SK-N-SH (cell line): ENCODE data around the gene LENG1. TPM values are rescaled to one million over a fixed set of nuclear protein-coding genes. Genes with fewer than 3 reads are reported as not detected.

ENCODE experiments used
- CTCF ChIA-PET: fragments of 300-600, 350-600 bp; formaldehyde crosslinking; extraction: SDS; loops from one replicate; lab custom pipeline; 2021; lab: Yijun Ruan, JAX
- POLR2A ChIA-PET: fragments of 350-600 bp; sonication (Branson Sonifier 250); formaldehyde crosslinking; extraction: SDS; loops from one replicate; lab custom pipeline; 2020; ENCODE audit warnings: antibody characterized with exemption, inconsistent platforms; lab: Yijun Ruan, JAX
- DNase-seq: peaks from one replicate; pipeline ENCODE4 v3.0.0; 2012
- H2AFZ ChIP-seq: fragments of 200-600 bp; sonication (generic); 2 replicates; pipeline ENCODE4 v1.8.1; 2016; ENCODE audit warnings: antibody characterized with exemption, mild to moderate bottlenecking, low read depth
- H3F3A ChIP-seq: fragments of 200-600 bp; sonication (generic); replicated peaks from 2 replicates; pipeline ENCODE3; 2016; ENCODE audit warnings: antibody characterized with exemption, mild to moderate bottlenecking; ENCODE audit not compliant: insufficient read depth
- H3K27ac ChIP-seq, 2 experiments: fragments of 200-500 bp in 1 of 2; fragments of 200-600 bp in 1 of 2; sonication (Bioruptor generic) in 1 of 2; sonication (generic), shearing (Covaris generic) in 1 of 2; 2 replicates each; pipeline versions ENCODE4 v1.5.1 to v1.6.1; 2014 to 2016; ENCODE audit warnings: low read depth in 2 of 2, inconsistent platforms in 1 of 2, low read length in 1 of 2, mild to moderate bottlenecking in 1 of 2, mixed read lengths in 1 of 2
- H3K27me3 ChIP-seq: fragments of 200-600 bp; sonication (generic), shearing (Covaris generic); 2 replicates; pipeline ENCODE4 v1.6.1; 2016; ENCODE audit warnings: mixed run types; ENCODE audit not compliant: insufficient read depth
- H3K36me3 ChIP-seq, 2 experiments: fragments of 200-500 bp in 1 of 2; fragments of 200-600 bp in 1 of 2; sonication (Bioruptor generic) in 1 of 2; sonication (generic) in 1 of 2; replicated peaks in 1 of 2; 2 replicates each; pipeline versions ENCODE3 to v1.5.1; 2014 to 2016; ENCODE audit warnings: low read length in 1 of 2, mild to moderate bottlenecking in 1 of 2; ENCODE audit not compliant: insufficient read depth in 2 of 2, control insufficient read depth in 1 of 2
- H3K4me1 ChIP-seq, 2 experiments: fragments of 200-500 bp in 1 of 2; fragments of 200-600 bp in 1 of 2; sonication (Bioruptor generic) in 1 of 2; sonication (generic), shearing (Covaris generic) in 1 of 2; 2 replicates each; pipeline versions ENCODE4 v1.5.1 to v1.6.1; 2014 to 2016; ENCODE audit warnings: low read depth in 1 of 2, low read length in 1 of 2, mixed run types in 1 of 2; ENCODE audit not compliant: insufficient read depth in 2 of 2, control insufficient read depth in 1 of 2
- H3K4me2 ChIP-seq: fragments of 200-600 bp; sonication (generic), shearing (Covaris generic); 2 replicates; pipeline ENCODE4 v1.6.1; 2017; ENCODE audit warnings: mixed run types
- H3K4me3 ChIP-seq, 2 experiments: fragments of 200-500 bp in 1 of 2; fragments of 200-600 bp in 1 of 2; sonication (Bioruptor generic) in 1 of 2; sonication (generic), shearing (Covaris generic) in 1 of 2; 2 replicates each; pipeline versions ENCODE4 v1.5.1 to v1.8.1; 2014 to 2016; ENCODE audit warnings: low read depth in 2 of 2, inconsistent platforms in 1 of 2, low read length in 1 of 2, mild to moderate bottlenecking in 1 of 2, mixed read lengths in 1 of 2, moderate library complexity in 1 of 2
- H3K79me2 ChIP-seq: fragments of 200-600 bp; sonication (generic); 2 replicates; pipeline ENCODE4 v1.8.1; 2017; ENCODE audit warnings: mild to moderate bottlenecking; ENCODE audit not compliant: insufficient read depth
- H3K9ac ChIP-seq: fragments of 200-600 bp; sonication (generic); 2 replicates; pipeline ENCODE4 v1.6.1; 2017; ENCODE audit warnings: mixed run types
- H3K9me2 ChIP-seq: fragments of 200-600 bp; sonication (generic); 2 replicates; pipeline ENCODE4 v1.6.1; 2017; ENCODE audit warnings: mixed run types
- H3K9me3 ChIP-seq: fragments of 200-600 bp; sonication (generic); 2 replicates; pipeline ENCODE4 v1.6.1; 2017; ENCODE audit warnings: mixed run types, mild to moderate bottlenecking, moderate library complexity
- H4K20me1 ChIP-seq: fragments of 200-600 bp; sonication (generic); 2 replicates; pipeline ENCODE4 v1.6.1; 2017; ENCODE audit warnings: mild to moderate bottlenecking, mixed run types; ENCODE audit not compliant: insufficient read depth
- EP300 ChIP-seq, 2 experiments: IDR thresholded peaks; 2 replicates each; pipeline versions ENCODE4 v1.4.0 to v1.6.1; 2012; ENCODE audit warnings: borderline replicate concordance in 1 of 2, low read depth in 1 of 2, low read length in 1 of 2
- JUND ChIP-seq: IDR thresholded peaks from 2 replicates; pipeline ENCODE4 v1.4.0; 2012
- POLR2AphosphoS5 ChIP-seq: IDR thresholded peaks from 2 replicates; pipeline ENCODE4 v1.6.1; 2012; ENCODE audit warnings: low read depth, low read length
- RAD21 ChIP-seq: IDR thresholded peaks from 2 replicates; pipeline ENCODE4 v1.6.1; 2012; ENCODE audit warnings: mild to moderate bottlenecking, low read length
- REST ChIP-seq: IDR thresholded peaks from 2 replicates; pipeline ENCODE4 v1.6.1; 2012; ENCODE audit warnings: mild to moderate bottlenecking, low read depth, low read length, moderate library complexity
- RFX5 ChIP-seq: IDR thresholded peaks from 2 replicates; pipeline ENCODE4 v1.6.1; 2012; ENCODE audit warnings: mild to moderate bottlenecking, improper control_type of control experiment, low read length
- TCF12 ChIP-seq: IDR thresholded peaks from 2 replicates; pipeline ENCODE4 v1.4.0; 2012
- WGBS: methylation state at CpG from one replicate; pipeline ENCODE4 v1.1.6; 2017; ENCODE audit warnings: low lambda C conversion rate; 5-methylcytosine and 5-hydroxymethylcytosine counted together
- polyA plus RNA-seq, 3 experiments: library from polyadenylated mRNA; depleted of rRNA; stranded (reverse); fragments of >200 nt; gene quantifications; 2 replicates each; pipeline ENCODE4 v1.2.3, GENCODE V29; 2012
- TF ChIP-seq, protein P1 (sequence below): IDR thresholded peaks from 2 replicates; pipeline ENCODE4; 2012
- TF ChIP-seq, protein P2 (sequence below): IDR thresholded peaks from 2 replicates; pipeline ENCODE4 v1.4.0; 2012; ENCODE audit warnings: low read depth

The LENG1 gene
- polyA plus RNA-seq, 1 of the 3 experiments (the other 2 are of a cell fraction) = 11.4 TPM

- no peak for TF ChIP-seq REST
These were observed 32.4 kb upstream of the LENG1 start (continued) for GRCh38 chr19:54191811-54192453.

DNA sequence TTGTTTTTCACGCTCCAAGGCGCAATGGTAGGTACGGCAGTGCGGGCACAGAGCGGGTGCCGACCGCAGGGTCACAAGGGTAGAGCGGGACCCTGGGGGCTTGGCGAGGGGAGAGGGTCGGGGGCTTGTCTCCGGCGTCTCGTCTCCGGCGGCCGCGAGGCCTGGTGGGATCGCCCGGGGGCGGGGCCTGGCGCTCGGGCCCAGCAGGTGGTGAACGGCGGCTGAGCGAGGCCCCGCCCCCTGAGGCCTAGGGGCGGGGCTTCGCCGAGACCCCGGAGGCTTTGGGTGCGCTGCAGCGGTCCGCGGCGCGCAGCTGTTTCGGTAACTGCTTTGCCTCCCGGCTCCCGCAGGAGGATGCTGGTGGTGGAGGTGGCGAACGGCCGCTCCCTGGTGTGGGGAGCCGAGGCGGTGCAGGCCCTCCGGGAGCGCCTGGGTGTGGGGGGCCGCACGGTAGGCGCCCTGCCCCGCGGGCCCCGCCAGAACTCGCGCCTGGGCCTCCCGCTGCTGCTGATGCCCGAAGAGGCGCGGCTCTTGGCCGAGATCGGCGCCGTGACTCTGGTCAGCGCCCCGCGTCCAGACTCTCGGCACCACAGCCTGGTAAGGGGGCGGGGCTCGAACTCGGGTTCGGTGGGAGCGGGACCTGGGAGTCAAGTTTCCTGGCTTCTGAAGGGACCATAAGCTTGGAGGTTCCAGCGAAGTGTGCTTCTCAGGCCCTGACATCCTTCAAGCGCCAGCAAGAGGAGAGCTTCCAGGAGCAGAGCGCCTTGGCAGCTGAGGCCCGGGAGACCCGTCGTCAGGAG is 31.7 kb upstream of the LENG1 start, which contains the start of gene TSEN34:
TSEN34 (plus strand) TSS at position 298 of the 800 bp plus-strand sequence; CDS start at position 355, 57 bp downstream.
- Histone ChIP-seq H4K20me1 (no peaks in the 10 kb centered on the region), H3K27me3 (no peaks in the 10 kb centered on the region), H3K4me1 (peaks cover 0 to 15% of the 10 kb centered on the region in 2 experiments; a peak in 1 of 4 replicates), H3K4me3 (peak within 1 kb of the TSS; percentile 84 to 93), H3K9me2 (no peaks in the 10 kb centered on the region), H3K79me2 (peaks cover 65% of the 10 kb centered on the region), H2AFZ (peak within 1 kb of the TSS; percentile 96), H3K27ac (peak within 1 kb of the TSS; percentile 96 to 97), H3F3A (peaks cover 7% of the 10 kb centered on the region), H3K36me3 (peaks cover 21 to 27% of the 10 kb centered on the region in 2 experiments), H3K4me2 (peak within 1 kb of the TSS; percentile 100), H3K9me3 (no peaks in the 10 kb centered on the region), H3K9ac (peak within 1 kb of the TSS; percentile 78)
- peak; percentile 56 for TF ChIP-seq POLR2AphosphoS5
- TF ChIP-seq JUND = no peak
- no peak for TF ChIP-seq TCF12
- TF ChIP-seq RAD21 = no peak
- TF ChIP-seq, protein P1, sequence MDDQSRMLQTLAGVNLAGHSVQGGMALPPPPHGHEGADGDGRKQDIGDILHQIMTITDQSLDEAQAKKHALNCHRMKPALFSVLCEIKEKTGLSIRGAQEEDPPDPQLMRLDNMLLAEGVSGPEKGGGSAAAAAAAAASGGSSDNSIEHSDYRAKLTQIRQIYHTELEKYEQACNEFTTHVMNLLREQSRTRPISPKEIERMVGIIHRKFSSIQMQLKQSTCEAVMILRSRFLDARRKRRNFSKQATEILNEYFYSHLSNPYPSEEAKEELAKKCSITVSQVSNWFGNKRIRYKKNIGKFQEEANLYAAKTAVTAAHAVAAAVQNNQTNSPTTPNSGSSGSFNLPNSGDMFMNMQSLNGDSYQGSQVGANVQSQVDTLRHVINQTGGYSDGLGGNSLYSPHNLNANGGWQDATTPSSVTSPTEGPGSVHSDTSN = peak; percentile 13; the same call in 1 of the 2 replicates
- TF ChIP-seq, protein P2, sequence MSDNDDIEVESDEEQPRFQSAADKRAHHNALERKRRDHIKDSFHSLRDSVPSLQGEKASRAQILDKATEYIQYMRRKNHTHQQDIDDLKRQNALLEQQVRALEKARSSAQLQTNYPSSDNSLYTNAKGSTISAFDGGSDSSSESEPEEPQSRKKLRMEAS = peak; percentile 26; the same call in 1 of the 2 replicates
- 0 out of 2 replicates have a peak, but pooled peaks have one; percentile 4 for TF ChIP-seq RFX5
- no peak for TF ChIP-seq EP300 (IDR thresholded peaks at IDR 0.05; ENCODE audit: borderline replicate concordance in 1 of 2, low read depth in 1 of 2, low read length in 1 of 2)
- POLR2A ChIA-PET = interaction anchor here (0.6 to 4.1 kb wide), 3 partner anchors 10 to 76 kb away, joined by 3 to 50 read pairs (median 4); partner anchors contain the start of genes CNOT3, PRPF31, RPS9 and TFPT
- DNase-seq = peak; percentile 90
- WGBS = 3% methylated on average over 17 of the region's 77 CpGs
- CTCF ChIA-PET = interaction anchor here (1.2 to 1.5 kb wide), 2 partner anchors 14 to 21 kb away, joined by 3 to 6 read pairs; no protein-coding TSS in a partner anchor
